EH (cell line): ENCODE measurements around the gene MRPL28.
"Not testable (repeated sequence)": the region's sequence is repeated elsewhere in the genome, so short reads cannot be mapped to it uniquely, and the experiment has no call there.

Experiments used
- DNase-seq: peaks from one replicate; pipeline ENCODE4 v3.0.0-alpha.2; 2015; ENCODE audit warnings: low read depth

MRPL28 gene

GRCh38 chr16:373848-374615 is 3.7 kb upstream of the MRPL28 start:
- no peak for DNase-seq

- no peak for DNase-seq
Observed at GRCh38 chr16:373020-373598, 2.8 kb upstream of the MRPL28 start.

GRCh38 chr16:372302-372983 is 2.1 kb upstream of the MRPL28 start:
- DNase-seq, result no peak

GRCh38 chr16:371515-372301 is 1.4 kb upstream of the MRPL28 start:
- no peak for DNase-seq

- no peak for DNase-seq
Observed at GRCh38 chr16:370979-371514, 709 bp upstream of the MRPL28 start.

- DNase-seq, result no peak
Observed at GRCh38 chr16:369866-370436, 387 bp downstream of the MRPL28 start.

GRCh38 chr16:369275-369865 is 968 bp downstream of the MRPL28 start:
- no peak for DNase-seq

GRCh38 chr16:368388-369158 is 1.8 kb downstream of the MRPL28 start:
- DNase-seq, result no peak

GRCh38 chr16:367333-367903 is 2.9 kb downstream of the MRPL28 start:
- no peak for DNase-seq

- DNase-seq, result no peak
Observed at GRCh38 chr16:366476-366875, 3.9 kb downstream of the MRPL28 start.

GRCh38 chr16:364595-365491 is 5.5 kb downstream of the MRPL28 start:
- no peak for DNase-seq

GRCh38 chr16:363766-364490 is 6.4 kb downstream of the MRPL28 start:
- no peak for DNase-seq

- DNase-seq, result peak; percentile 7
Observed at GRCh38 chr16:363110-363765, 7.1 kb downstream of the MRPL28 start.

- not testable (repeated sequence) for DNase-seq
Observed at GRCh38 chr16:362702-362999, 7.7 kb downstream of the MRPL28 start.

- peak; percentile 76 for DNase-seq
Observed at GRCh38 chr16:361872-362701, 8.3 kb downstream of the MRPL28 start.

GRCh38 chr16:361341-361871 is 8.9 kb downstream of the MRPL28 start:
- no peak for DNase-seq
